HepG2 (cell line): ENCODE data around the gene B3GAT3. TPM values are rescaled to one million over a fixed set of nuclear protein-coding genes. Genes with fewer than 3 reads are reported as not detected.
A peak's percentile ranks its signal among the peaks of the same experiment; 100 is the strongest.

ENCODE experiments used
- ATAC-seq: fragments of 200-7000 bp; cut with Tn5 transposase; 3 replicates; pipeline ENCODE4 v1.9.1; 2020; ENCODE audit warnings: mild to moderate bottlenecking, moderate library complexity
- BruUV-seq: library from RNA; stranded (reverse); fragments of 400-500 nt; replicated peaks from 2 replicates; lab custom pipeline; 2021; lab: Mats Ljungman, UMichigan
- CTCF ChIA-PET: fragments of 300-600 bp; formaldehyde crosslinking; extraction: SDS; loops from one replicate; lab custom pipeline; 2021; ENCODE audit warnings: low total read pairs, inconsistent platforms, low intra/inter-chr PET ratio; lab: Yijun Ruan, JAX
- POLR2A ChIA-PET: fragments of 350-600 bp; sonication (Branson Sonifier 250); formaldehyde crosslinking; loops from one replicate; lab custom pipeline; 2020; ENCODE audit warnings: antibody characterized with exemption, inconsistent platforms; lab: Yijun Ruan, JAX
- DNase-seq: peaks from one replicate; pipeline ENCODE4 v3.0.0-alpha.2; 2015; ENCODE audit warnings: low spot score
- FAIRE-seq: peaks from 3 replicates; lab custom pipeline; 2011; peaks lifted over from hg19 to GRCh38; lab: Jason Lieb, UNC
- H2AFZ ChIP-seq: one replicate; pipeline ENCODE4 v1.6.1; 2011; ENCODE audit warnings: low read length, inconsistent platforms
- H3K27ac ChIP-seq: fragments of 300-600 bp; 3 replicates; pipeline ENCODE4 v1.8.0; 2011; ENCODE audit warnings: mixed run types, mild to moderate bottlenecking, mixed read lengths, low read length, inconsistent platforms; ENCODE audit not compliant: insufficient read depth; ENCODE audit errors: extremely low read length
- H3K27me3 ChIP-seq, 2 experiments: fragments of 200-600 bp in 1 of 2; 2 replicates in 1 of 2; 3 replicates in 1 of 2; pipeline versions ENCODE4 v1.6.0 to v1.8.0; 2011; ENCODE audit warnings: low read length in 2 of 2, mild to moderate bottlenecking in 2 of 2, moderate library complexity in 2 of 2, inconsistent platforms in 1 of 2; ENCODE audit not compliant: insufficient read depth in 2 of 2, control insufficient read depth in 1 of 2
- H3K36me3 ChIP-seq, 2 experiments: fragments of 200-600 bp in 1 of 2; replicated peaks in 1 of 2; 2 replicates in 1 of 2; 3 replicates in 1 of 2; pipeline versions ENCODE4 v1.5.1 to v1.8.0; 2011; ENCODE audit warnings: low read length in 2 of 2, inconsistent platforms in 1 of 2; ENCODE audit not compliant: insufficient read depth in 2 of 2, control insufficient read depth in 1 of 2
- H3K4me1 ChIP-seq: 2 replicates; pipeline ENCODE4 v1.5.1; 2012; ENCODE audit warnings: low read length, inconsistent platforms; ENCODE audit not compliant: insufficient read depth
- H3K4me2 ChIP-seq: 2 replicates; pipeline ENCODE4 v1.6.0; 2011; ENCODE audit warnings: low read depth, low read length, inconsistent platforms
- H3K4me3 ChIP-seq, 3 experiments: fragments of 200-600 bp in 1 of 3; sonication (generic), shearing (Covaris generic) in 1 of 3; replicated peaks in 1 of 3; 2 replicates each; pipeline ENCODE4 v1.5.1; 2011 to 2016; ENCODE audit warnings: low read length in 3 of 3, inconsistent platforms in 2 of 3, low read depth in 2 of 3, mild to moderate bottlenecking in 2 of 3, control low read depth in 1 of 3, mixed read lengths in 1 of 3; ENCODE audit not compliant: insufficient read depth in 1 of 3
- H3K79me2 ChIP-seq: one replicate; pipeline ENCODE4 v1.6.1; 2011; ENCODE audit warnings: low read length, inconsistent platforms; ENCODE audit not compliant: insufficient read depth
- H3K9ac ChIP-seq: 2 replicates; pipeline ENCODE4 v1.6.0; 2011; ENCODE audit warnings: mild to moderate bottlenecking, low read depth, low read length, inconsistent platforms; ENCODE audit not compliant: insufficient read depth
- H3K9me3 ChIP-seq: 2 replicates; pipeline ENCODE4 v1.5.1; 2012; ENCODE audit warnings: mild to moderate bottlenecking, low read length
- H4K20me1 ChIP-seq: 2 replicates; pipeline ENCODE4 v1.6.0; 2011; ENCODE audit warnings: inconsistent platforms, mild to moderate bottlenecking, low read length, moderate library complexity; ENCODE audit not compliant: insufficient read depth
- HNRNPH1 ChIP-seq: fragments of 200-400 bp; formaldehyde crosslinking; optimal IDR thresholded peaks from 2 replicates; pipeline ENCODE3; 2017; ENCODE audit warnings: mild to moderate bottlenecking, low read depth, low read length
- RBFOX2 ChIP-seq: fragments of 200-400 bp; formaldehyde crosslinking; IDR thresholded peaks from 2 replicates; pipeline ENCODE4 v1.6.1; 2017; ENCODE audit warnings: low read depth, mild to moderate bottlenecking, low read length
- REPIN1 ChIP-seq: sonication (generic); formaldehyde crosslinking; IDR thresholded peaks from 2 replicates; pipeline ENCODE4 v1.8.0; 2022; ENCODE audit warnings: missing genetic modification reagents, low read depth, mild to moderate bottlenecking, borderline replicate concordance
- SMAD1 ChIP-seq: sonication (generic); formaldehyde crosslinking; IDR thresholded peaks from 2 replicates; pipeline ENCODE4 v1.4.0; 2020; ENCODE audit warnings: missing genetic modification reagents, low read depth, mild to moderate bottlenecking, borderline replicate concordance
- TRIM24 ChIP-seq: sonication (generic); formaldehyde crosslinking; IDR thresholded peaks from 2 replicates; pipeline ENCODE4 v1.8.0; 2022; ENCODE audit warnings: mild to moderate bottlenecking, missing genetic modification reagents
- WGBS: methylation state at CpG from one replicate; pipeline ENCODE4 v1.1.6; 2017; ENCODE audit warnings: low lambda C conversion rate; 5-methylcytosine and 5-hydroxymethylcytosine counted together
- in situ Hi-C: cut with HindIII; loops from 2 replicates; pipeline ENCODE4 v1.10.0; 2017; ENCODE audit warnings: low pct_unique_long_range_greater_than_20kb; ENCODE audit not compliant: extremely low pct_ligation_motif_present
- intact Hi-C: fragments of 100-400 bp; cut with micrococcal nuclease; formaldehyde crosslinking; loops from one replicate; pipeline ENCODE4 v1.10.0; 2022; ENCODE audit not compliant: unreplicated experiment
- polyA plus RNA-seq, 8 experiments: library from polyadenylated mRNA; depleted of rRNA in 3 of 8; stranded (reverse) in 7 of 8; unstranded in 1 of 8; fragments of >200 nt; fragmentation: Illumina TruSeq in 4 of 8; extraction: Trizol in 4 of 8; gene quantifications; 2 replicates each; pipeline versions ENCODE4 v1.2.1 to v1.2.3, GENCODE V29; 2011 to 2016; ENCODE audit warnings: low read depth in 4 of 8, missing spikeins in 1 of 8, mixed read lengths in 1 of 8; ENCODE audit not compliant: insufficient read depth in 1 of 8
- total RNA-seq, 5 experiments: library from RNA; depleted of rRNA; stranded (reverse); fragments of >200 nt; fragmentation: Illumina TruSeq; extraction: Trizol; gene quantifications; 2 replicates each; pipeline ENCODE4 v1.2.3, GENCODE V29; 2016; ENCODE audit warnings: low read depth in 1 of 5

B3GAT3 gene
- total and polyA plus RNA-seq, 2 of the 13 experiments (the other 11 are each of a cell fraction or from before 2014, with no cell fraction given) = 21.3 to 26.1 TPM

DNA sequence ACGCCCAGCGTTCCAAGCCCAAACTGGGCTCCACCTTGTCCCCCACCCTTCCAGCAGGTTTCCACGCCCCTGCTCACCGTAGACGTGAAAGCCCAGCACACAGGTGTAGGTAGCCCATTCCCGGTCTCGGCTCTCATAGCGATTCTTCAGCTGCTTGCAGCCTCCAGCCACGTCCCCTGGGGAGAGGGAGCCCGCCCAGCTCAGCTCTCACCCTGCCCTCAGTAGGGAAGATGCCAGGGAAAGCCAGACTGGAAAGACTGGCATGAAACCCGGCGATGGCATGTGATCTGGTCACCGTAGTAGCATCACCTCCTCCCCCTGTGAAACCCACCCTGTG lies 18.7 kb downstream of the B3GAT3 start (continued):
- TF ChIP-seq SMAD1 (CRISPR knock-in tag) (no peak), TRIM24 (CRISPR knock-in tag) (no peak)
- TF ChIP-seq, all 625 proteins: peak for 0

GRCh38 chr11:62602141-62603071 lies 19.4 kb downstream of the B3GAT3 start:
- Histone ChIP-seq H3K9ac (peak overlapping the region; percentile 10; the same call in 1 of the 2 replicates), H3K4me3 (peak overlapping the region in 1 of 3 experiments; percentile 94; a peak in 1 of 6 replicates), H3K4me2 (peak overlapping the region; percentile 50), H4K20me1 (no peaks in the 10 kb centered on the region), H3K4me1 (peaks cover 51% of the 10 kb centered on the region), H2AFZ (no peak overlapping the region), H3K27ac (peak overlapping the region; percentile 34), H3K9me3 (no peaks in the 10 kb centered on the region), H3K27me3 (no peaks in the 10 kb centered on the region; a peak in 1 of 5 replicates), H3K36me3 (peaks cover 7 to 15% of the 10 kb centered on the region in 2 experiments; a peak in 4 of 5 replicates), H3K79me2 (peaks cover 33% of the 10 kb centered on the region)
- FAIRE-seq = no peak
- BruUV-seq = no TSS peak
- in situ Hi-C loops = no loop called here
- WGBS = 95% methylated on average over 84 of the region's 96 CpGs
- ChIA-PET CTCF (no interaction called here), POLR2A (interaction anchor here (0.7 to 3.8 kb wide), 20 partner anchors 9 to 279 kb away, joined by 3 to 137 read pairs (median 6); partner anchors contain the start of genes AHNAK, B3GAT3, C11orf98 and CSKMT)
- ATAC-seq = peak; percentile 1; the same call in 2 of the 3 replicates
- intact Hi-C loops = no loop called here
- no peak for DNase-seq
- TF ChIP-seq HNRNPH1 (no peak), REPIN1 (CRISPR knock-in tag) (0 out of 2 replicates have a peak, but pooled peaks have one; percentile 33), RBFOX2 (0 out of 2 replicates have a peak, but pooled peaks have one; percentile 28)
